ENCODE results near the gene OR12D3. TPM values are rescaled to one million over a fixed set of nuclear protein-coding genes. Genes with fewer than 3 reads are reported as not detected.

OR12D3 gene, protein sequence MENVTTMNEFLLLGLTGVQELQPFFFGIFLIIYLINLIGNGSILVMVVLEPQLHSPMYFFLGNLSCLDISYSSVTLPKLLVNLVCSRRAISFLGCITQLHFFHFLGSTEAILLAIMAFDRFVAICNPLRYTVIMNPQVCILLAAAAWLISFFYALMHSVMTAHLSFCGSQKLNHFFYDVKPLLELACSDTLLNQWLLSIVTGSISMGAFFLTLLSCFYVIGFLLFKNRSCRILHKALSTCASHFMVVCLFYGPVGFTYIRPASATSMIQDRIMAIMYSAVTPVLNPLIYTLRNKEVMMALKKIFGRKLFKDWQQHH
- total RNA-seq: not detected

DNA sequence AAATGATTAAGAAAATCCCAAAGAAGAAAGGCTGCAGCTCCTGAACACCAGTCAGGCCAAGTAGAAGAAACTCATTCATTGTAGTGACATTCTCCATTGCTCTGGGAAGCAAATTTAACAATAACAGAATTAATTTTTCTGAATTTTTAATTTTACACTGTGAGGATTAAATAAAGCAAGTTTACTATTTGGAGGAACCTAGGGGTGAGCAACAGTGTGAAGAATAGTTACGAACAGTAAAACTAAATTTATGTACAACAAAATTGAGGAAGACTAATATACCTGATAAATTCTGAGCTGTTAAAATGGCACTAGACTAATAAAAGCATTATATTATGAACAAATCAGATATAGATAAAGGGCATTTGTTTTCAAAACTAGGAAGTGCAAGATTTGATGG lies at the start of gene OR12D3:
OR12D3 (minus strand) TSS at position 101 of the 400 bp plus-strand sequence; CDS start at position 97, 4 bp downstream.
- Mint-ChIP-seq H3K4me1 (ENCODE audit: low read depth) (no peaks in the 10 kb centered on the region), H3K9me3 (no peaks in the 10 kb centered on the region), H3K27ac (no peak within 1 kb of the TSS), H3K36me3 (no peaks in the 10 kb centered on the region), H3K4me3 (no peak within 1 kb of the TSS), H3K27me3 (peaks cover 24% of the 10 kb centered on the region)
- CTCF ChIA-PET: interaction anchor here (1.2 to 1.5 kb wide), 2 partner anchors 214 to 278 kb away, joined by 3 to 5 read pairs; no protein-coding TSS in a partner anchor
- POLR2A ChIA-PET: no interaction called here
- intact Hi-C loops (cut with micrococcal nuclease): loop anchor here (10.0 kb wide), 1 partner anchor 210 kb away; the partner anchor contains the start of gene OR2H2
- no peak for DNase-seq

DNA sequence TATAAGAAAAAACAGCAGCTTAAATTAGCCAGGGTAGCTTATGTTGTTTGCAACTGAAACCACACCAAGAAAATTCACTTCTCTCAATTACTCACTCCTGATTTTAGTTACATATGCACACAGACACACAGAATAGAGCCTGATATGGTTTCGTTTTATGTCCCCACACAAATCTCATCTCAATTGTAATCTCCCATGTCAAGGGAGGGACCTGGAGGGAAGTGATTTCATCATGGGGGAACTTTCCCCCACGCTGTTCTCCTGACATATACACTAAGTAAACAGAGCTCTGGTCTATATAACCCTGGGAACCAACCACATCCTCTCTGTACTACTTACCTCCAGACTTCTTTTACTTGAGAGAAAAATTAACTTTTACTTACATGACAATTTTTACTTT lies 49.5 kb upstream of the OR12D3 start:
- Mint-ChIP-seq H3K4me3 (no peak overlapping the region), H3K36me3 (no peaks in the 10 kb centered on the region), H3K27me3 (peaks cover 41% of the 10 kb centered on the region), H3K27ac (no peak overlapping the region), H3K9me3 (peaks cover 5% of the 10 kb centered on the region), H3K4me1 (ENCODE audit: low read depth) (no peaks in the 10 kb centered on the region)
- DNase-seq: no peak
- POLR2A ChIA-PET: no interaction called here
- CTCF ChIA-PET: no interaction called here
- intact Hi-C loops (cut with micrococcal nuclease): no loop called here

DNA sequence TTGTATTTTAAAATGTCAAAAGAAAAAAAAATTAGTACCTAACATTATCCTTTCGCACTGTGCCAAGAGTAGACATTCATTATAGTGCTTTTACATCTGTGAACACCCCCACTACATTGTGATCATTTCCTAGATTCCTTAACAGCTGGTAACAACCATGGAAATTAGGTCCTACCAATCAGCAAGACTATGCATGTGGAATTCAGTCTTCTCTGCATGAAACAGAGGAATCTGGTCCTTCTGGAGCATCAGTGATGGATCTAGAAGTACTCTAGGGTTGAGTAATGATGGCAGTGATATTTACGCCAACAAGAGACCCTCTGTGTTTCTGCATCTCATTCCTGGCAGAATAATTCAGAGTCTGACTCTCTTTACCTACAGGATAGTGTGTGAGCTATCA lies 49.1 kb upstream of the OR12D3 start:
- Mint-ChIP-seq H3K4me1 (ENCODE audit: low read depth) (no peaks in the 10 kb centered on the region), H3K36me3 (no peaks in the 10 kb centered on the region), H3K27me3 (peaks cover 39% of the 10 kb centered on the region), H3K4me3 (no peak overlapping the region), H3K9me3 (peaks cover 5% of the 10 kb centered on the region), H3K27ac (no peak overlapping the region)
- POLR2A ChIA-PET: no interaction called here
- no peak for DNase-seq
- CTCF ChIA-PET: no interaction called here
- intact Hi-C loops (cut with micrococcal nuclease): no loop called here

DNA sequence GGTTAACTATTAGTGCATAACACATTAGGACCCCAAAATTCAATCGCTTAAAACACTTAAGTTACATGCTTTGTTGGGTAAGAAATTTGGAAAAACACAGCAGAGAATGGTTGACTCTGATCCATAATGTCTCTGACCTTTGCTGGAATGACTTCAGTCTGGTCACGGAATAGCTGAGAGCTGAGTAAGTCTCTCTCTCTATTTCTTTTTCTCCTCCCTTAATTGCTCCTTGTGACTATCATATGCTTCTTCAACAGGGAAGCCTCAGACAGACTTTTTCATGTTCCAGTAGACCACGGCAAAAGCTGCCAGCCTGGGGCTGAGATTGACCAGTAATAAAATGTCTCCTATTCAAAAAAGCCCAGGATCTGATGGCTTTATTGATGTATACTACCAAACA lies 44.4 kb upstream of the OR12D3 start:
- Mint-ChIP-seq H3K36me3 (no peaks in the 10 kb centered on the region), H3K27ac (no peak overlapping the region), H3K4me3 (no peak overlapping the region), H3K27me3 (peaks cover 25% of the 10 kb centered on the region), H3K9me3 (peaks cover 5% of the 10 kb centered on the region), H3K4me1 (ENCODE audit: low read depth) (no peaks in the 10 kb centered on the region)
- intact Hi-C loops (cut with micrococcal nuclease): no loop called here
- DNase-seq: no peak
- ChIA-PET CTCF (no interaction called here), POLR2A (no interaction called here)

DNA sequence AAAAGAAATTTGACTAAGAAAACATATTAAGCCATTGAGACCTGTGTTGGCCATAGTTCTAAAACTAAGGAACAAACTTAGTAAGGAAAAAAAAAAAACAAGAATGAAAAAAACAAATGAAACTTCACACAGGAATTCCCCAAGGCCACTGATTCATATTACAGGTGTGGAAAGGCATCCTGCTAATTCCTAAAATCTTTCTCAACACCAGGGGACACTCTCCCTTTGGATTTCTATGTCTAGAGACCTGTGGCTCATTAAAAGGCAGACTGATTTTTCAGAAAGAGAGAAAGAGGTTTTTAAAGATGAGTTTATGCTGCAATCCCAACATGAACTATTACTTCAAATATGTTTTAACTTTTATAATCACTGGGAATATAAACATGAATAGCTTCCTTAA lies 39.5 kb upstream of the OR12D3 start, which contains the start of gene OR12D1:
OR12D1 (plus strand) TSS at position 341 of the 400 bp plus-strand sequence.
- H3K4me3 Mint-ChIP-seq: no peak within 1 kb of the TSS
- no peak within 1 kb of the TSS for H3K27ac Mint-ChIP-seq
- H3K27me3 Mint-ChIP-seq: peaks cover 37% of the 10 kb centered on the region
- intact Hi-C loops (cut with micrococcal nuclease): no loop called here
- POLR2A ChIA-PET: no interaction called here
- CTCF ChIA-PET: no interaction called here
- no peak for DNase-seq
- no peaks in the 10 kb centered on the region for H3K36me3 Mint-ChIP-seq
- no peaks in the 10 kb centered on the region for H3K4me1 Mint-ChIP-seq (ENCODE audit: low read depth)
- peaks cover 22% of the 10 kb centered on the region for H3K9me3 Mint-ChIP-seq

DNA sequence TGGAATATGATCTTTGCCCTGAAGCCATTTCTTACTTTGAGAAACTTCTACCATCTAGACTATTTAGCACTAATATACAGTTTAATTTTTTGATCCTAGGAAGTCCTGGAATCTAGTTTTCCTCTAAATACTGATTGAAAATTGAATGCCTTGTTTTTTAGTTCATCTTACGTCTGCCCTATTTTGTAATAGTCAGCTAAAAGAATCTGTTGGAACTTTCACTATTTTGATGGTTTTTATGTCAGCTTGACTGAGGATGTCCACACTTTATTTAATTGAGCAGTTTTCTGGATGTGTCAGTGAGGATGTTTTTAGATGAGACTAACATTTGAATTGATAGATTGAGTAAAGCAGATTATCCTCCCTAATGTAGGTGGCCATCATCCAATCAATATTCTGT lies 28.7 kb upstream of the OR12D3 start:
- no peaks in the 10 kb centered on the region for H3K4me1 Mint-ChIP-seq (ENCODE audit: low read depth)

DNA sequence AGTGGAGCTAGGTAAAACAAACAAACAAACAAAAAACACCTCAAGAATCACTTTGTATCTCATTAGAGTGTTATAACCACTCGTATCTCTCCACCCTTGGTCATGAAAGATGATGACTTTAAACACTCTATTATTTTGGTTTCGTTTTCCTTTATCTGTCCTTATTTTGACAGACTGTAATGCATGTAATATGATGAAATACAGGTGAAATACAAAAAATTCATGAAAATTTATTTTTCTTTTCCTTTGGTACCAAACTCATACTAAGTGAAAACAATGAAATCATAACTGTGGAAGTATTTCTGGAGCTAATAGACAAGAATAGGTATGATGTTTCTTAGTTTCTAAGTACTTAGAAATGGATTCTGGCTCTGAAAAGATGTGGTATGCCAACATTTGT lies 24.4 kb upstream of the OR12D3 start:
- no peak overlapping the region for H3K27ac Mint-ChIP-seq
- POLR2A ChIA-PET: no interaction called here
- CTCF ChIA-PET: interaction anchor here (0.6 kb wide), 1 partner anchor 1145 kb away, joined by 3 read pairs; no protein-coding TSS in a partner anchor
- H3K27me3 Mint-ChIP-seq: peaks cover 32% of the 10 kb centered on the region
- no peak overlapping the region for H3K4me3 Mint-ChIP-seq
- DNase-seq: no peak
- intact Hi-C loops (cut with micrococcal nuclease): no loop called here
- H3K36me3 Mint-ChIP-seq: no peaks in the 10 kb centered on the region
- no peaks in the 10 kb centered on the region for H3K9me3 Mint-ChIP-seq
- no peaks in the 10 kb centered on the region for H3K4me1 Mint-ChIP-seq (ENCODE audit: low read depth)

More for the DNA sequence above, 28.7 kb upstream of the OR12D3 start:
- no peak overlapping the region for H3K27ac Mint-ChIP-seq
- peaks cover 34% of the 10 kb centered on the region for H3K27me3 Mint-ChIP-seq
- no peaks in the 10 kb centered on the region for H3K36me3 Mint-ChIP-seq
- CTCF ChIA-PET: no interaction called here
- DNase-seq: no peak
- intact Hi-C loops (cut with micrococcal nuclease): no loop called here
- no peak overlapping the region for H3K4me3 Mint-ChIP-seq
- H3K9me3 Mint-ChIP-seq: no peaks in the 10 kb centered on the region
- POLR2A ChIA-PET: no interaction called here

DNA sequence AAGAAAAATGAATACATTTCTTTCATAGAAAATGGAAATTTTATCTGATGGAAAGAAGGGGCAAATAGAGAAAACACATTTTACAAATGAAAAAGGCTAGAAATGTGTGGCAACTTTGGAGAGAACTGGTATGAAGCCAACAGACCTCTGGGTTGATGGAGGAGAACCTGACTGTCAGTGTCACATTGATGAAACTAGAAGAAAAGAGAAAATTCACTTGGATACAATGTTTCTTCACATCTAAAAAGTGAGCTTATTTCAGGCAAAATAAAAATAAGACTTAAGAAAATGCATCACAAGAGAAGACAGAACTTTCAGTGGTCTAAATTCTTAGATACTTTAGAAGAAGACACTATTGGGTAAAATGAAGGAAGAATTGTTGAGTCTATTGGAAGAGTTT lies 20.2 kb upstream of the OR12D3 start, which contains the start of gene OR12D2:
OR12D2 (plus strand) TSS at position 301 of the 400 bp plus-strand sequence. CDS start 1,069 bp downstream, outside the sequence.
- H3K9me3 Mint-ChIP-seq: no peaks in the 10 kb centered on the region
- H3K4me3 Mint-ChIP-seq: no peak within 1 kb of the TSS
- no peaks in the 10 kb centered on the region for H3K36me3 Mint-ChIP-seq
- intact Hi-C loops (cut with micrococcal nuclease): no loop called here
- CTCF ChIA-PET: no interaction called here
- H3K27me3 Mint-ChIP-seq: peaks cover 41% of the 10 kb centered on the region
- POLR2A ChIA-PET: no interaction called here
- no peak for DNase-seq
- H3K4me1 Mint-ChIP-seq (ENCODE audit: low read depth): no peaks in the 10 kb centered on the region
- no peak within 1 kb of the TSS for H3K27ac Mint-ChIP-seq

DNA sequence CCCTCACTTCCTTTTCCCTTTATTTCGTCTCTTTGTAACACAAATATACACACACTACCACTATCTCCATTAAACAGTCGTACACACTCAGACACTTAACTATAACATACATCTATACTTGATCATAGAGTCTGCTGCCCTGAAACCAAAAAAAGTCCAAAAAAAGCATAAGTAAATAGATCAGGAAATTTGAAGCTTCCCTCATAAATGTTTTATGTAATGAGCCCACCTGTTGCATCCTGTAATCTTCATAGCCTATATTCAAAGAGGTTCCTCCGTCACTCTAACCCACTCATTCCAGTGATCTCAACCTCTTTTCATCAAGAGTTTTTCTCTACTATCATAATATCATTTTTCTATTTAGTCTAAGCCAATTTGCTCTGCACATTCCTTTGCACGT lies 13.4 kb upstream of the OR12D3 start:
- Mint-ChIP-seq H3K9me3 (no peaks in the 10 kb centered on the region), H3K27me3 (peaks cover 30% of the 10 kb centered on the region), H3K4me3 (no peak overlapping the region), H3K27ac (no peak overlapping the region), H3K36me3 (no peaks in the 10 kb centered on the region), H3K4me1 (ENCODE audit: low read depth) (no peaks in the 10 kb centered on the region)
- ChIA-PET CTCF (no interaction called here), POLR2A (no interaction called here)
- DNase-seq: no peak
- intact Hi-C loops (cut with micrococcal nuclease): no loop called here

DNA sequence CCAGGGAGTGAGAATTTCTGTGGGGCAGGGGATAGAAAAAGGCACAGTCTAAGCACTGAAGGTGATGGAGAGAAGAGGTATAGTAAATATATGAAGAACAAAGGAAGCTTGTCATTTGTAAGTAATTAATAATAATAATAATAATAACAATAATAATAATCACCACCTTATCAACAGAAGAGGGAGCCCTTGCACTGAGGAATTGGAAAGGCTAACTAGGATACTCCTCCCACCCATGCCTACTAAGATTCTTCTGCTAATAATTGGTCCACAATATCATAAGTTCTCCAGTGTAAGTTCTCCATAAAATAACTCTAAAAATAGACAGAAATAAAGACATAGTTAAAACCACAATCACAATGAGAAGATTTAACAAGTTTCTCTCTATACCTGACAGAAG lies 912 bp upstream of the OR12D3 start:
- intact Hi-C loops (cut with micrococcal nuclease): loop anchor here (10.0 kb wide), 1 partner anchor 209 kb away; the partner anchor contains the start of gene OR2H2
- peaks cover 20% of the 10 kb centered on the region for H3K27me3 Mint-ChIP-seq
- no peaks in the 10 kb centered on the region for H3K36me3 Mint-ChIP-seq
- ChIA-PET CTCF (interaction anchor here (1.5 kb wide), 1 partner anchor 278 kb away, joined by 5 read pairs; no protein-coding TSS in a partner anchor), POLR2A (no interaction called here)
- H3K27ac Mint-ChIP-seq: no peak overlapping the region
- H3K4me3 Mint-ChIP-seq: no peak overlapping the region
- no peak for DNase-seq
- no peaks in the 10 kb centered on the region for H3K4me1 Mint-ChIP-seq (ENCODE audit: low read depth)
- H3K9me3 Mint-ChIP-seq: no peaks in the 10 kb centered on the region

DNA sequence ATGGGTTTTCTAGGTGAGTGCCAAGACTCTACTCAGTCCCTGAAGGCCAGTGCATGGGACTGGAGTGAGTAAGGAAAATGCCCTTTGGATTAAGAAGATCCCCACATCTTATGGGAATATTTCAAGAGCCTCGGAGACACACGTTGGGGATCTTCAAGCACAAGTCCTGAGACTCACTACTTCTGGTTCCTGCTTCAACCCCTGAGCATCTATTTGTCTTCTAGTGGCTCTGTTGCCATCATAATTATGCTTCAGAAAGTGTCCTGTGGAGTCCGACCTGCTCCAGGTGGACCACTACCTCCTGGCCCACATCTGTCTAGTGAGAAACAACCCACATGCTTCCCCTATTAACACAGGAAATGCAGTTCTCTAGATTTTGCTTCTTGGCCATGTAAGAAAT lies 6.3 kb downstream of the OR12D3 start, which contains the start of gene OR5V1:
OR5V1 (minus strand) TSS at position 101 of the 400 bp plus-strand sequence. CDS start 12,670 bp downstream, outside the sequence.
- Mint-ChIP-seq H3K9me3 (no peaks in the 10 kb centered on the region), H3K27me3 (peaks cover 18% of the 10 kb centered on the region), H3K36me3 (no peaks in the 10 kb centered on the region), H3K27ac (no peak within 1 kb of the TSS), H3K4me1 (ENCODE audit: low read depth) (no peaks in the 10 kb centered on the region), H3K4me3 (no peak within 1 kb of the TSS)
- intact Hi-C loops (cut with micrococcal nuclease): no loop called here
- no peak for DNase-seq
- CTCF ChIA-PET: no interaction called here
- POLR2A ChIA-PET: no interaction called here

DNA sequence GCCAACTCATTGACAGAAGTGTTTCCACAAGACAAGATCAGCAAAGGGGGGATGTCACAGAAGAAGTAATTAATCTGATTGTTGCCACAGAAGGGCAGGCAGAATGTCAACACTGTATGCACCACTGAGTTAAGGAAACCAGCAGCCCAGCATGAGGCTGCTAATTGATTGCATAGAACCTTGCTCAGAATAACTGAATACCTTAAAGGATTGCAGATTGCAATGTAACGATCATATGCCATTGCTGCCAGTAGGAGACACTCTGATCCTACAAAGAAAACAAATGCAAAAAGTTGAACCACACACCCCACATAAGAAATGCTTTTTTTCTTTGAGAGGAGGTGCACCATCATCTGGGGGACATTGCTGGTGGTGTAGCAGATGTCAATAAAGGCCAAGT lies 19.5 kb downstream of the OR12D3 start:
- Mint-ChIP-seq H3K27ac (no peak overlapping the region), H3K4me3 (no peak overlapping the region), H3K4me1 (ENCODE audit: low read depth) (no peaks in the 10 kb centered on the region), H3K27me3 (peaks cover 31% of the 10 kb centered on the region), H3K9me3 (peaks cover 13% of the 10 kb centered on the region), H3K36me3 (no peaks in the 10 kb centered on the region)
- DNase-seq: no peak
- POLR2A ChIA-PET: no interaction called here
- intact Hi-C loops (cut with micrococcal nuclease): no loop called here
- CTCF ChIA-PET: no interaction called here

DNA sequence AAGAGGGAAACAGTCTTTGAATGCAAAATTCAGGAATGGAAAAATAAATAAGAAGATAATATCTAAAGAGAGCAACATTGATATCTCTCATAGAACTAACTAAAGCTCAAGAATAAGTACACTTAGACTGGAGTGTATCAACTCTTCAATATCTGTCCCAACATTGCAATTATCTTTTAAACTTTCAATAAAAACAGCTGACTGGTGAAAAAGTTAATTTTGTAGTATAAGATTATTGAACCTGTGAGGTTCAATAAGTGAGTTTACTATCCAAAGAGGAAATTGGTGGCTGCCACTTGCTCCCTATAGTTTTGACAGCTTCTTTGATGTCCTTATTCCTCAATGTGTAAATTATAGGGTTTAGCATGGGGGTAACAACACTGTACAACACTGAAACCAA lies 20.1 kb downstream of the OR12D3 start:
- POLR2A ChIA-PET: no interaction called here
- no peak overlapping the region for H3K4me3 Mint-ChIP-seq
- H3K27ac Mint-ChIP-seq: no peak overlapping the region
- H3K36me3 Mint-ChIP-seq: no peaks in the 10 kb centered on the region
- intact Hi-C loops (cut with micrococcal nuclease): no loop called here
- peaks cover 13% of the 10 kb centered on the region for H3K9me3 Mint-ChIP-seq
- no peak for DNase-seq
- peaks cover 28% of the 10 kb centered on the region for H3K27me3 Mint-ChIP-seq
- H3K4me1 Mint-ChIP-seq (ENCODE audit: low read depth): no peaks in the 10 kb centered on the region
- CTCF ChIA-PET: no interaction called here

Measured in activated CD4-positive, alpha-beta memory T cell treated with anti-CD3 and anti-CD28 coated beads for 36 hours (primary cell).